HG02759 (cell line): ENCODE measurements around the gene FAM229B.

Experiments used
- ATAC-seq: cut with Tn5 transposase; IDR thresholded peaks from one replicate; pipeline ENCODE4 v1.9.1; 2021; ENCODE audit warnings: mild to moderate bottlenecking, moderate library complexity; ENCODE audit not compliant: unreplicated experiment

The FAM229B gene

GRCh38 chr6:112141707-112142106 is 54.3 kb downstream of the FAM229B start:
- ATAC-seq: no peak

- no peak for ATAC-seq
Measured at GRCh38 chr6:112144145-112144926, 56.9 kb downstream of the FAM229B start.

GRCh38 chr6:112145080-112145573 is 57.7 kb downstream of the FAM229B start:
- no peak for ATAC-seq

GRCh38 chr6:112148103-112148502 is 60.7 kb downstream of the FAM229B start:
- no peak for ATAC-seq

GRCh38 chr6:112149236-112149635 is 61.8 kb downstream of the FAM229B start:
- ATAC-seq: no peak

- ATAC-seq: no peak
Measured at GRCh38 chr6:112149719-112150263, 62.4 kb downstream of the FAM229B start.

- no peak for ATAC-seq
Measured at GRCh38 chr6:112150363-112150762, 63.0 kb downstream of the FAM229B start.
